ENCODE results near the gene NCKAP5. TPM values are rescaled to one million over a fixed set of nuclear protein-coding genes. Genes with fewer than 3 reads are reported as not detected.

NCKAP5 gene
- total RNA-seq, 2 donors from 2014 or later, result not detected

GRCh38 chr2:133085646-133086045 lies 482.6 kb downstream of the NCKAP5 start:
- no peaks in the 10 kb centered on the region for H3K4me1 Mint-ChIP-seq
- no peak overlapping the region for H3K4me3 Mint-ChIP-seq
- H3K27me3 Mint-ChIP-seq, result no peaks in the 10 kb centered on the region
- no peaks in the 10 kb centered on the region for H3K36me3 Mint-ChIP-seq (ENCODE audit: low read depth)
- ATAC-seq (no peak), DNase-seq (no peak)
- no peak overlapping the region for H3K27ac Mint-ChIP-seq
- H3K9me3 ChIP-seq (ENCODE audit: control insufficient read depth, low read length, poor library complexity, severe bottlenecking), result no peaks in the 10 kb centered on the region

- no peak overlapping the region for H3K27ac Mint-ChIP-seq
- no peaks in the 10 kb centered on the region for H3K4me1 Mint-ChIP-seq
- H3K36me3 Mint-ChIP-seq (ENCODE audit: low read depth), result no peaks in the 10 kb centered on the region
- no peaks in the 10 kb centered on the region for H3K9me3 ChIP-seq (ENCODE audit: control insufficient read depth, low read length, poor library complexity, severe bottlenecking)
- H3K4me3 Mint-ChIP-seq, result no peak overlapping the region
- H3K27me3 Mint-ChIP-seq, result no peaks in the 10 kb centered on the region
- no peak for ATAC-seq
- no peak for DNase-seq
Measured at GRCh38 chr2:133082034-133082433, 486.2 kb downstream of the NCKAP5 start.

GRCh38 chr2:133080822-133081221 lies 487.4 kb downstream of the NCKAP5 start:
- no peak overlapping the region for H3K4me3 Mint-ChIP-seq
- H3K36me3 Mint-ChIP-seq (ENCODE audit: low read depth), result no peaks in the 10 kb centered on the region
- H3K9me3 ChIP-seq (ENCODE audit: control insufficient read depth, low read length, poor library complexity, severe bottlenecking), result no peaks in the 10 kb centered on the region
- ATAC-seq (no peak), DNase-seq (no peak)
- H3K27me3 Mint-ChIP-seq, result no peaks in the 10 kb centered on the region
- H3K4me1 Mint-ChIP-seq, result no peaks in the 10 kb centered on the region
- no peak overlapping the region for H3K27ac Mint-ChIP-seq

GRCh38 chr2:133078667-133079411 lies 489.4 kb downstream of the NCKAP5 start:
- no peak overlapping the region for H3K27ac Mint-ChIP-seq
- no peaks in the 10 kb centered on the region for H3K36me3 Mint-ChIP-seq (ENCODE audit: low read depth)
- no peaks in the 10 kb centered on the region for H3K4me1 Mint-ChIP-seq
- no peak overlapping the region for H3K4me3 Mint-ChIP-seq
- no peak for ATAC-seq
- H3K27me3 Mint-ChIP-seq, result no peaks in the 10 kb centered on the region
- DNase-seq, result no peak
- no peaks in the 10 kb centered on the region for H3K9me3 ChIP-seq (ENCODE audit: control insufficient read depth, low read length, poor library complexity, severe bottlenecking)

GRCh38 chr2:133077269-133077822 lies 490.9 kb downstream of the NCKAP5 start:
- no peaks in the 10 kb centered on the region for H3K36me3 Mint-ChIP-seq (ENCODE audit: low read depth)
- H3K4me1 Mint-ChIP-seq, result no peaks in the 10 kb centered on the region
- H3K4me3 Mint-ChIP-seq, result no peak overlapping the region
- no peaks in the 10 kb centered on the region for H3K27me3 Mint-ChIP-seq
- DNase-seq (no peak), ATAC-seq (no peak)
- H3K9me3 ChIP-seq (ENCODE audit: control insufficient read depth, low read length, poor library complexity, severe bottlenecking), result no peaks in the 10 kb centered on the region
- H3K27ac Mint-ChIP-seq, result no peak overlapping the region

- no peak for DNase-seq
- Mint-ChIP-seq H3K4me1 (no peaks in the 10 kb centered on the region), H3K27ac (no peak overlapping the region), H3K4me3 (no peak overlapping the region), H3K27me3 (no peaks in the 10 kb centered on the region), H3K36me3 (ENCODE audit: low read depth) (no peaks in the 10 kb centered on the region)
- H3K9me3 ChIP-seq (ENCODE audit: control insufficient read depth, low read length, poor library complexity, severe bottlenecking), result no peaks in the 10 kb centered on the region
- ATAC-seq, result no peak
Measured at GRCh38 chr2:133072837-133073694, 495.2 kb downstream of the NCKAP5 start.

- Mint-ChIP-seq H3K36me3 (ENCODE audit: low read depth) (no peaks in the 10 kb centered on the region), H3K27me3 (no peaks in the 10 kb centered on the region), H3K4me3 (no peak overlapping the region), H3K4me1 (no peaks in the 10 kb centered on the region), H3K27ac (no peak overlapping the region)
- DNase-seq (no peak), ATAC-seq (no peak)
- H3K9me3 ChIP-seq (ENCODE audit: control insufficient read depth, low read length, poor library complexity, severe bottlenecking), result no peaks in the 10 kb centered on the region
Measured at GRCh38 chr2:133063775-133064174, 504.5 kb downstream of the NCKAP5 start.

GRCh38 chr2:133062931-133063665 lies 505.2 kb downstream of the NCKAP5 start:
- Mint-ChIP-seq H3K4me1 (no peaks in the 10 kb centered on the region), H3K36me3 (ENCODE audit: low read depth) (no peaks in the 10 kb centered on the region), H3K27ac (no peak overlapping the region), H3K4me3 (no peak overlapping the region), H3K27me3 (no peaks in the 10 kb centered on the region)
- ATAC-seq (no peak), DNase-seq (no peak)
- no peaks in the 10 kb centered on the region for H3K9me3 ChIP-seq (ENCODE audit: control insufficient read depth, low read length, poor library complexity, severe bottlenecking)

DNA sequence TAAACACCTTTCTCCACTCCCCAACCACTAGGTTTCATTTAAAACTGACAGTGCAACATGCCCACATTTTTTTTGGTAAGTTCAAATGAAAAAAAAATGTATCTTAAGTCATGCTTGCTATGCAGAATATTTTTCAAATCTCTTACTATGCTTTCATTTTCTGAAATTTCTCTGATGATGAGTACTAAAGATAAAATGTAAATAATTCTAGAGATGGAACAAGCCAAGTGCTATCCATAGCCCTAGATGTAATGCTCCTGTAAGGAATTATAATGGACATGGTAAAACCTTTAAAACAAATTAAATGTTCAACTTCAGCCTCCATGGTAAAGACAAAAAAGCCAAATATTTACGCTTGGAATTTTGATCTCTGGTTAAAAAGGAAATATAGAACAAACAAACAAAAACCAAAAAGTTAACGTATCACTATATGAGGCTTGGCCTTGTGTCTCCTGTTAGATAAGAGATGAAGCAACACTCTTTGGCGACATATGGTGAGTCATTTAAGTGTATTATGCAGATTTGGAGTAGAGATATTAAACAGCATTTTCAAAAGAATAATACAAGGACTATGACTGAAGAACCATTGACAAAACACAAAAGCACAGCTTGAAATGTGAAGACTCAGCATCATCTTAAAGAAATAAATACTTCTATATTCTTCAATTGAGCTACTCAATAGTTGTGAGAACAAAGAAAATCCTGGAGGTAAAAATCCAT lies 506.2 kb downstream of the NCKAP5 start:
- H3K9me3 ChIP-seq (ENCODE audit: control insufficient read depth, low read length, poor library complexity, severe bottlenecking), result no peaks in the 10 kb centered on the region
- ATAC-seq, result no peak
- no peak for DNase-seq
- Mint-ChIP-seq H3K4me3 (no peak overlapping the region), H3K36me3 (ENCODE audit: low read depth) (no peaks in the 10 kb centered on the region), H3K4me1 (no peaks in the 10 kb centered on the region), H3K27me3 (no peaks in the 10 kb centered on the region), H3K27ac (no peak overlapping the region)

DNA sequence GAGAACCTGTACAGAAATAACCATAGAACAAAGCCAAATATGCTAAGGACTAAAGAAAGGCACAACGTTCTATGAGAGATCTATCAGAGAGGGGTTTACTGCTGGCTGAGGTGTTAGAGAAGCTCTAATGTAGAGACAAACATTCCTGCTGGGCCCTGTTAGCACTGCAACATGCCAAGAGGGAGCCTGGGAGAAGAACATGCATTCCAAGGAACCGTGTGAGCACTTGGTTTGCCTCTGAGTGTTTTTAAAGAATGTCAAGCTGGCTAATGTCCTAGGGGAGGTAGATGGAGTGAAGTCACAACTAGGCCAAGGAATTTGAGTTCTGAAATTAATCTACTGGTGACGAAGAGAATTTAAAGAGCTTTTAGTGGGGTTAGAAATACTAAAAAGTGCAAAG lies 514.0 kb downstream of the NCKAP5 start:
- Mint-ChIP-seq H3K36me3 (ENCODE audit: low read depth) (no peaks in the 10 kb centered on the region), H3K27me3 (no peaks in the 10 kb centered on the region), H3K4me1 (no peaks in the 10 kb centered on the region), H3K27ac (no peak overlapping the region), H3K4me3 (no peak overlapping the region)
- H3K9me3 ChIP-seq (ENCODE audit: control insufficient read depth, low read length, poor library complexity, severe bottlenecking), result no peaks in the 10 kb centered on the region
- no peak for ATAC-seq
- DNase-seq, result no peak

GRCh38 chr2:133053541-133053940 lies 514.7 kb downstream of the NCKAP5 start:
- H3K36me3 Mint-ChIP-seq (ENCODE audit: low read depth), result no peaks in the 10 kb centered on the region
- H3K4me3 Mint-ChIP-seq, result no peak overlapping the region
- H3K4me1 Mint-ChIP-seq, result no peaks in the 10 kb centered on the region
- H3K27me3 Mint-ChIP-seq, result no peaks in the 10 kb centered on the region
- DNase-seq, result no peak
- no peak for ATAC-seq
- no peak overlapping the region for H3K27ac Mint-ChIP-seq
- H3K9me3 ChIP-seq (ENCODE audit: control insufficient read depth, low read length, poor library complexity, severe bottlenecking), result no peaks in the 10 kb centered on the region

GRCh38 chr2:133045787-133046186 lies 522.5 kb downstream of the NCKAP5 start:
- H3K9me3 ChIP-seq (ENCODE audit: control insufficient read depth, low read length, poor library complexity, severe bottlenecking), result no peaks in the 10 kb centered on the region
- Mint-ChIP-seq H3K27me3 (no peaks in the 10 kb centered on the region), H3K4me1 (no peaks in the 10 kb centered on the region), H3K27ac (no peak overlapping the region), H3K36me3 (ENCODE audit: low read depth) (no peaks in the 10 kb centered on the region), H3K4me3 (no peak overlapping the region)
- DNase-seq, result no peak
- no peak for ATAC-seq

Measured in T-helper 17 cell (primary cell).